A549 (cell line): Measurements from ENCODE around the gene ASB18.

Experiments
- POLR2A ChIP-seq: IDR thresholded peaks from 2 replicates; pipeline ENCODE4 v1.6.1; 2012; ENCODE audit warnings: mild to moderate bottlenecking, low read length
- TF ChIP-seq, protein P1 (sequence below): fragments of >200 bp; sonication (Bioruptor Twin); formaldehyde crosslinking; IDR thresholded peaks from 3 replicates; pipeline ENCODE4 v1.5.1; 2016

GRCh38 chr2:236307641-236308040, 43.4 kb upstream of the ASB18 start:
- TF ChIP-seq, protein P1, sequence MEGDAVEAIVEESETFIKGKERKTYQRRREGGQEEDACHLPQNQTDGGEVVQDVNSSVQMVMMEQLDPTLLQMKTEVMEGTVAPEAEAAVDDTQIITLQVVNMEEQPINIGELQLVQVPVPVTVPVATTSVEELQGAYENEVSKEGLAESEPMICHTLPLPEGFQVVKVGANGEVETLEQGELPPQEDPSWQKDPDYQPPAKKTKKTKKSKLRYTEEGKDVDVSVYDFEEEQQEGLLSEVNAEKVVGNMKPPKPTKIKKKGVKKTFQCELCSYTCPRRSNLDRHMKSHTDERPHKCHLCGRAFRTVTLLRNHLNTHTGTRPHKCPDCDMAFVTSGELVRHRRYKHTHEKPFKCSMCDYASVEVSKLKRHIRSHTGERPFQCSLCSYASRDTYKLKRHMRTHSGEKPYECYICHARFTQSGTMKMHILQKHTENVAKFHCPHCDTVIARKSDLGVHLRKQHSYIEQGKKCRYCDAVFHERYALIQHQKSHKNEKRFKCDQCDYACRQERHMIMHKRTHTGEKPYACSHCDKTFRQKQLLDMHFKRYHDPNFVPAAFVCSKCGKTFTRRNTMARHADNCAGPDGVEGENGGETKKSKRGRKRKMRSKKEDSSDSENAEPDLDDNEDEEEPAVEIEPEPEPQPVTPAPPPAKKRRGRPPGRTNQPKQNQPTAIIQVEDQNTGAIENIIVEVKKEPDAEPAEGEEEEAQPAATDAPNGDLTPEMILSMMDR = no peak
- TF ChIP-seq POLR2A = no peak
